Limb (tissue), 2 donors: Measurements from ENCODE around the gene IGSF1.

ENCODE experiments used
- DNase-seq, 2 donors: peaks; one replicate each; pipeline ENCODE4 v3.0.0-alpha.2; 2016; ENCODE audit errors: extremely low spot score in 2 of 2

IGSF1 gene

GRCh38 chrX:131288738-131289511 is at the start of gene IGSF1:
IGSF1 (minus strand) TSS chrX:131289306; CDS start chrX:131286674, 2,632 bp downstream.
- DNase-seq: peak; percentile 58 to 71

- DNase-seq: no peak
These were observed 43.2 kb upstream of the IGSF1 start for GRCh38 chrX:131332331-131332730.

GRCh38 chrX:131331152-131331551 is 42.0 kb upstream of the IGSF1 start:
- DNase-seq: no peak

GRCh38 chrX:131330735-131331134 is 41.6 kb upstream of the IGSF1 start:
- DNase-seq: no peak

- DNase-seq: no peak
These were observed 33.5 kb upstream of the IGSF1 start for GRCh38 chrX:131322651-131323050.

GRCh38 chrX:131317326-131317725 is 28.2 kb upstream of the IGSF1 start:
- DNase-seq: no peak

GRCh38 chrX:131316260-131316659 is 27.2 kb upstream of the IGSF1 start:
- no peak for DNase-seq

GRCh38 chrX:131308980-131309379 is 19.9 kb upstream of the IGSF1 start:
- DNase-seq: no peak

GRCh38 chrX:131306601-131307000 is 17.5 kb upstream of the IGSF1 start:
- no peak for DNase-seq

GRCh38 chrX:131305926-131306325 is 16.8 kb upstream of the IGSF1 start:
- DNase-seq: no peak

- no peak for DNase-seq
These were observed 13.6 kb upstream of the IGSF1 start for GRCh38 chrX:131302701-131303100.

GRCh38 chrX:131301155-131301554 is 12.0 kb upstream of the IGSF1 start:
- no peak for DNase-seq

- DNase-seq: no peak
These were observed 9.7 kb upstream of the IGSF1 start for GRCh38 chrX:131298846-131299245.

GRCh38 chrX:131298036-131298435 is 8.9 kb upstream of the IGSF1 start:
- DNase-seq: no peak

GRCh38 chrX:131289527-131289926 is 421 bp upstream of the IGSF1 start:
- DNase-seq: no peak

GRCh38 chrX:131288188-131288587 is 918 bp downstream of the IGSF1 start:
- no peak for DNase-seq

GRCh38 chrX:131287560-131288179 is 1.4 kb downstream of the IGSF1 start:
- no peak for DNase-seq

GRCh38 chrX:131279617-131280016 is 9.5 kb downstream of the IGSF1 start:
- DNase-seq: no peak

- no peak for DNase-seq
These were observed 9.9 kb downstream of the IGSF1 start for GRCh38 chrX:131279197-131279596.

- DNase-seq: no peak
These were observed 11.5 kb downstream of the IGSF1 start for GRCh38 chrX:131277543-131278136.

GRCh38 chrX:131273011-131273410 is 16.1 kb downstream of the IGSF1 start:
- no peak for DNase-seq

GRCh38 chrX:131271826-131272225 is 17.3 kb downstream of the IGSF1 start:
- DNase-seq: no peak

- DNase-seq: no peak
These were observed 17.8 kb downstream of the IGSF1 start for GRCh38 chrX:131271274-131271673.
